Adrenal gland (tissue), 12 donors: Measurements from ENCODE around the gene ATP8A2. TPM values are rescaled to one million over a fixed set of nuclear protein-coding genes. Genes with fewer than 3 reads are reported as not detected.

Source experiments
- DNase-seq, 7 donors: peaks; one replicate each; pipeline ENCODE4 v3.0.0-alpha.2; 2019 to 2020
- H3K27ac ChIP-seq, 5 donors: fragments of 200-600 bp; sonication (generic) in 4 of 5; 1 replicate in 3 of 5; 2 replicates in 2 of 5; pipeline versions ENCODE4 v1.5.1 to v1.8.0; 2016 to 2020; ENCODE audit warnings: mild to moderate bottlenecking in 1 of 5
- H3K27me3 ChIP-seq: fragments of 200-600 bp; 2 replicates; pipeline ENCODE4 v1.8.0; 2021
- H3K36me3 ChIP-seq, 2 donors: fragments of 200-600 bp; replicated peaks in 1 of 2; 1 replicate in 1 of 2; 2 replicates in 1 of 2; pipeline versions ENCODE4 v1.5.1 to v1.8.0; 2018 to 2022
- H3K4me1 ChIP-seq, 2 donors: fragments of 200-600 bp; replicated peaks in 1 of 2; 1 replicate in 1 of 2; 2 replicates in 1 of 2; pipeline versions ENCODE4 v1.5.1 to v1.8.0; 2018 to 2021
- H3K4me3 ChIP-seq, 4 donors: fragments of 200-600 bp; sonication (generic) in 3 of 4; one replicate each; pipeline ENCODE4 v1.5.1; 2016 to 2018
- H3K9me3 ChIP-seq, 3 donors: fragments of 200-600 bp; sonication (generic) in 1 of 3; replicated peaks in 1 of 3; 1 replicate in 2 of 3; 2 replicates in 1 of 3; pipeline versions ENCODE4 v1.5.1 to v1.8.0; 2016 to 2021
- CTCF ChIP-seq, 6 experiments: fragments of 450-650 bp in 4 of 6; fragments of 200-600 bp in 2 of 6; sonication (generic) in 1 of 6; IDR thresholded peaks; 1 replicate in 5 of 6; 2 replicates in 1 of 6; pipeline versions ENCODE4 v1.5.1 to v1.8.0; 2016 to 2021; ENCODE audit warnings: antibody characterized with exemption in 6 of 6, mild to moderate bottlenecking in 2 of 6, moderate library complexity in 1 of 6
- POLR2A ChIP-seq, 2 donors: fragments of 450-650 bp; IDR thresholded peaks; one replicate each; pipeline ENCODE4 v1.6.1; 2017; ENCODE audit warnings: antibody characterized with exemption in 2 of 2, mild to moderate bottlenecking in 2 of 2, moderate library complexity in 1 of 2
- WGBS, 4 donors: extraction: QIAGEN DNeasy Blood & Tissue Kit in 2 of 4; methylation state at CpG; one replicate each; pipeline versions ENCODE4 v1.1.5 to v1.1.7; 2013 to 2017; 5-methylcytosine and 5-hydroxymethylcytosine counted together
- intact Hi-C, 2 donors: fragments of 100-400 bp; cut with DNase I; formaldehyde crosslinking; loops; one replicate each; pipeline versions ENCODE4 v1.14.1 to v1.15.0; 2022 to 2023
- polyA plus RNA-seq, 3 donors: library from polyadenylated mRNA; stranded (reverse); fragments of 200-250 nt in 2 of 3; fragments of 350-450 nt in 1 of 3; fragmentation: Illumina TruSeq in 1 of 3; extraction: RNeasy Lipid Tissue Mini Kit (QIAGEN cat#74804) in 1 of 3; gene quantifications; one replicate each; pipeline ENCODE4 v1.2.3, GENCODE V29; 2013 to 2014
- total RNA-seq, 9 donors: library from RNA; depleted of rRNA in 4 of 9; stranded (reverse); fragments of >200 nt in 4 of 9; fragments of 120-200 nt in 1 of 9; fragmentation: NEBNext Ultra II Directional in 1 of 9; extraction: Animal tissue kit (Norgen Biotek cat#: 25700) in 1 of 9; gene quantifications; one replicate each; pipeline versions ENCODE4 v1.1.0 to v1.2.4, GENCODE V29; 2013 to 2023
- donor health status: healthy with polysubstance abuse.
- donor health status: Bipolar disorder and iron deficiency.
- donor health status: DM: yes; HTN: yes; CAD: no.
- donor health status: DM: no; HTN: no; CAD: no.
- donor health status: DM: no; HTN: no; CAD: no.
- donor health status: DM: yes; HTN: yes; CAD: no.

ATP8A2 gene
- total and polyA plus RNA-seq, 12 donors = 0.77 to 14.0 (median 4.3) TPM

DNA sequence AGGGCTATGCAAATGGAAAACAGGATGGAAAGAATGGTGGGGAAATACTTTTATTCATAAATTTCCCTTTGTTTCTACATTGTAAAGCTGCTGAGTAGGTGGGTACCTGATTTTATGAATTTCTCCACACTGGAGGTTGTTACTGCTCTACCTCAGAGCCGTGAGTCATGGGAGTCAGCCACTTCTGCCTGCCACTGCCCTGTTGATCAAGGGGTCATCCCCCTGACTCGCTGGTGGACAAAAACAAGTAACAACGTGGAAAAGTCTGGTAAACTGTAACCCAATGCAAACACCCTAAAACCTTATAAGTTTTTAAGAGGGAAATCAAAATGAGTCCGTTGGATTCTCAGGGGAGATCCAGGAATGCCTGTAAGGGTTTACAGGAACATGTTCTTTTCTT, 329.5 kb downstream of the ATP8A2 start:
- 64 to 82% (median 73%) methylated on average over 4 of the region's 4 CpGs for WGBS, 4 donors
- intact Hi-C loops = no loop called here
- TF ChIP-seq CTCF (IDR thresholded peaks at IDR 0.05) (no peak), POLR2A (IDR thresholded peaks at IDR 0.05) (no peak)
- Histone ChIP-seq H3K27ac (no peak overlapping the region), H3K27me3 (no peaks in the 10 kb centered on the region), H3K4me3 (no peak overlapping the region), H3K9me3 (no peaks in the 10 kb centered on the region), H3K36me3 (no peaks in the 10 kb centered on the region), H3K4me1 (no peaks in the 10 kb centered on the region)
- DNase-seq = no peak

DNA sequence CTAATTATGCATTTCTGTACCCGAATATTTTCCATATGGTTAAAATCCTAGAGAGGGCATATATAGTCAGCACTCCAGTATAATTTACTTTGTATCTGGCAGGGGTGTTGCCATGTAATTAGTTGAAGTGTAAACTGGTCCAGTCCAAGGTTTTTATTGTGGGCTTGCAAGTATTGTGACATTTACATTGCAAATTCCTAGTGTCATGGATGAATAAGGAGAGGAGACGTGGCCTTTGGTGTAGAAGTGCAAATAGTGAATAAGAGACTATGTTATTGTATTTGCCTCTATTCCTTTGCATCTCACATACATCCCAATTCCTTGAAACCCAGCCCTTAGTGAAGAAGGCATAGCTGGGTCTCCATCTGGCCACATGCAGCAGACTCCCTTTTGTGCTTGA, 330.6 kb downstream of the ATP8A2 start:
- H3K9me3 ChIP-seq = no peaks in the 10 kb centered on the region
- DNase-seq = no peak
- H3K36me3 ChIP-seq = no peaks in the 10 kb centered on the region
- no peak overlapping the region for H3K27ac ChIP-seq
- no peaks in the 10 kb centered on the region for H3K27me3 ChIP-seq
- TF ChIP-seq CTCF (IDR thresholded peaks at IDR 0.05) (no peak), POLR2A (IDR thresholded peaks at IDR 0.05) (no peak)
- intact Hi-C loops = no loop called here
- H3K4me1 ChIP-seq = no peaks in the 10 kb centered on the region
- no peak overlapping the region for H3K4me3 ChIP-seq
- 84 to 98% (median 92%) methylated on average over 2 of the region's 2 CpGs for WGBS, 4 donors

DNA sequence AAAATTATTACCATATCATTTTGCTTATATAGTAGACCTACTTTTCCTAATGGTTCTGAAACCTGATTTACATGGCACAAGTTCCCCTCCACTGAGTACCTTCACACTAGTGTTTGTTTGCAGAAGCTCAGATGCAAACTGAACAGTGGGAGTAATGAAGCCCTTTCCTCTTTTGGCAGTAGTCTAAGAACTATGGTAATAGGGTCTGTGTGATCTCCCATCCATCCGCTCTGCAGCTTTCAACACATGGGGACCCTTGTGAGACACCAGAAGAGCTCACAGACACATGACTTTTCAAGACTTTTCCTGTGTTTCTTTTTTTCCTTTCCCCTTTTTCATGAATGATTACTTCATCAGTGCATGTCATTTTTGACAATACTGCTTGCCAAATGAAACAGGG, 336.0 kb downstream of the ATP8A2 start:
- H3K27me3 ChIP-seq = no peaks in the 10 kb centered on the region
- no peak for TF ChIP-seq POLR2A (IDR thresholded peaks at IDR 0.05)
- no peak for DNase-seq
- intact Hi-C loops = no loop called here
- H3K4me3 ChIP-seq = no peak overlapping the region
- WGBS, 4 donors = 61 to 86% (median 75%) methylated on average over 1 of the region's 1 CpG
- no peak overlapping the region for H3K27ac ChIP-seq
- no peaks in the 10 kb centered on the region for H3K36me3 ChIP-seq
- peaks cover 0 to 6% of the 10 kb centered on the region in 2 donors for H3K4me1 ChIP-seq
- no peaks in the 10 kb centered on the region for H3K9me3 ChIP-seq

GRCh38 chr13:25708268-25708667, 336.5 kb downstream of the ATP8A2 start:
- 68 to 85% (median 79%) methylated on average over 1 of the region's 1 CpG for WGBS, 4 donors
- Histone ChIP-seq H3K4me3 (no peak overlapping the region), H3K4me1 (peaks cover 0 to 6% of the 10 kb centered on the region in 2 donors), H3K27me3 (no peaks in the 10 kb centered on the region), H3K36me3 (no peaks in the 10 kb centered on the region), H3K9me3 (no peaks in the 10 kb centered on the region), H3K27ac (no peak overlapping the region)
- no peak for DNase-seq
- intact Hi-C loops = no loop called here
- TF ChIP-seq CTCF (IDR thresholded peaks at IDR 0.05) = no peak
- no peak for TF ChIP-seq POLR2A (IDR thresholded peaks at IDR 0.05)

GRCh38 chr13:25709088-25709487, 337.3 kb downstream of the ATP8A2 start:
- Histone ChIP-seq H3K4me3 (no peak overlapping the region), H3K9me3 (no peaks in the 10 kb centered on the region), H3K36me3 (no peaks in the 10 kb centered on the region), H3K27ac (no peak overlapping the region), H3K4me1 (peaks cover 0 to 6% of the 10 kb centered on the region in 2 donors), H3K27me3 (no peaks in the 10 kb centered on the region)
- TF ChIP-seq CTCF (IDR thresholded peaks at IDR 0.05) (no peak), POLR2A (IDR thresholded peaks at IDR 0.05) (no peak)
- no peak for DNase-seq
- WGBS, 4 donors = 63 to 98% (median 79%) methylated on average over 2 of the region's 2 CpGs
- intact Hi-C loops = no loop called here
